PFSK-1 (cell line): ENCODE measurements around the gene LBX1.

Experiments used
- POLR2AphosphoS5 ChIP-seq: IDR thresholded peaks from 2 replicates; pipeline ENCODE4 v1.6.1; 2012; ENCODE audit warnings: low read depth, mild to moderate bottlenecking, control low read depth, low read length, moderate library complexity
- REST ChIP-seq, 2 experiments: IDR thresholded peaks; 2 replicates each; pipeline versions ENCODE4 v1.6.1 to v1.8.0; 2011 to 2012; ENCODE audit warnings: low read depth in 2 of 2, low read length in 2 of 2, control low read depth in 1 of 2, inconsistent platforms in 1 of 2, mild to moderate bottlenecking in 1 of 2, moderate library complexity in 1 of 2; ENCODE audit not compliant: insufficient read depth in 1 of 2
- TAF1 ChIP-seq: IDR thresholded peaks from 2 replicates; pipeline ENCODE4 v1.6.1; 2012; ENCODE audit warnings: low read length, control low read depth, borderline replicate concordance; ENCODE audit not compliant: insufficient read depth

GRCh38 chr10:101230183-101230917 lies 1.1 kb upstream of the LBX1 start:
- no peak for TF ChIP-seq TAF1
- no peak for TF ChIP-seq POLR2AphosphoS5
- no peak for TF ChIP-seq REST (IDR thresholded peaks at IDR 0.05; ENCODE audit: insufficient read depth in 1 of 2, low read depth in 2 of 2, low read length in 2 of 2)
